ENCODE data around the gene FSTL3.
"Not testable (repeated sequence)": the region's sequence is repeated elsewhere in the genome, so short reads cannot be mapped to it uniquely, and the experiment has no call there.

FSTL3 gene

GRCh38 chr19:676339-677105 lies at the start of gene FSTL3:
FSTL3 (plus strand) TSS chr19:676392; CDS start chr19:676424, 32 bp downstream.
- Mint-ChIP-seq H3K4me3 (no peak within 1 kb of the TSS), H3K4me1 (ENCODE audit: low read depth) (peaks cover 11% of the 10 kb centered on the region), H3K27ac (no peak within 1 kb of the TSS), H3K9me3 (no peaks in the 10 kb centered on the region), H3K36me3 (ENCODE audit: low read depth) (no peaks in the 10 kb centered on the region), H3K27me3 (peaks cover 7% of the 10 kb centered on the region)

GRCh38 chr19:626566-626965 lies 49.6 kb upstream of the FSTL3 start:
- Mint-ChIP-seq H3K36me3 (ENCODE audit: low read depth) (peaks cover 31% of the 10 kb centered on the region), H3K4me1 (ENCODE audit: low read depth) (peaks cover 14% of the 10 kb centered on the region)
- not testable (repeated sequence) for H3K27ac Mint-ChIP-seq, H3K27me3 Mint-ChIP-seq, H3K9me3 Mint-ChIP-seq, H3K4me3 Mint-ChIP-seq

GRCh38 chr19:628168-628567 lies 48.0 kb upstream of the FSTL3 start:
- Mint-ChIP-seq H3K27me3 (no peaks in the 10 kb centered on the region), H3K4me3 (no peak overlapping the region), H3K36me3 (ENCODE audit: low read depth) (peaks cover 31% of the 10 kb centered on the region), H3K4me1 (ENCODE audit: low read depth) (peaks cover 25% of the 10 kb centered on the region), H3K9me3 (no peaks in the 10 kb centered on the region), H3K27ac (no peak overlapping the region)

GRCh38 chr19:629515-629914 lies 46.7 kb upstream of the FSTL3 start:
- H3K36me3 Mint-ChIP-seq (ENCODE audit: low read depth) = peaks cover 31% of the 10 kb centered on the region
- not testable (repeated sequence) for H3K9me3 Mint-ChIP-seq, H3K27me3 Mint-ChIP-seq, H3K27ac Mint-ChIP-seq, H3K4me3 Mint-ChIP-seq
- H3K4me1 Mint-ChIP-seq (ENCODE audit: low read depth) = peaks cover 35% of the 10 kb centered on the region

- Mint-ChIP-seq H3K4me3 (no peak overlapping the region), H3K36me3 (ENCODE audit: low read depth) (peaks cover 31% of the 10 kb centered on the region), H3K4me1 (ENCODE audit: low read depth) (peaks cover 35% of the 10 kb centered on the region), H3K27ac (no peak overlapping the region), H3K9me3 (no peaks in the 10 kb centered on the region), H3K27me3 (no peaks in the 10 kb centered on the region)
Observed at GRCh38 chr19:629961-630714, 46.1 kb upstream of the FSTL3 start.

GRCh38 chr19:632579-633067 lies 43.6 kb upstream of the FSTL3 start:
- H3K4me1 Mint-ChIP-seq (ENCODE audit: low read depth) = peaks cover 40% of the 10 kb centered on the region
- peak overlapping the region; percentile 98 for H3K4me3 Mint-ChIP-seq
- H3K36me3 Mint-ChIP-seq (ENCODE audit: low read depth) = peaks cover 23% of the 10 kb centered on the region
- H3K27me3 Mint-ChIP-seq = no peaks in the 10 kb centered on the region
- no peaks in the 10 kb centered on the region for H3K9me3 Mint-ChIP-seq
- H3K27ac Mint-ChIP-seq = peak overlapping the region; percentile 96

- peak within 1 kb of the TSS; percentile 96 for H3K27ac Mint-ChIP-seq
- H3K36me3 Mint-ChIP-seq (ENCODE audit: low read depth) = peaks cover 21% of the 10 kb centered on the region
- peaks cover 43% of the 10 kb centered on the region for H3K4me1 Mint-ChIP-seq (ENCODE audit: low read depth)
- H3K9me3 Mint-ChIP-seq = no peaks in the 10 kb centered on the region
- H3K4me3 Mint-ChIP-seq = peak within 1 kb of the TSS; percentile 98
- H3K27me3 Mint-ChIP-seq = no peaks in the 10 kb centered on the region
Observed at GRCh38 chr19:633068-633785, 43.0 kb upstream of the FSTL3 start, which contains the start of gene POLRMT. POLRMT (minus strand) TSS chr19:633537; CDS start chr19:633512, 25 bp downstream.

- peak overlapping the region; percentile 98 for H3K4me3 Mint-ChIP-seq
- H3K4me1 Mint-ChIP-seq (ENCODE audit: low read depth) = peaks cover 41% of the 10 kb centered on the region
- peak overlapping the region; percentile 84 for H3K27ac Mint-ChIP-seq
- H3K9me3 Mint-ChIP-seq = no peaks in the 10 kb centered on the region
- H3K27me3 Mint-ChIP-seq = no peaks in the 10 kb centered on the region
- H3K36me3 Mint-ChIP-seq (ENCODE audit: low read depth) = peaks cover 14% of the 10 kb centered on the region
Observed at GRCh38 chr19:633786-634639, 42.2 kb upstream of the FSTL3 start.

GRCh38 chr19:634975-635652 lies 41.1 kb upstream of the FSTL3 start:
- Mint-ChIP-seq H3K36me3 (ENCODE audit: low read depth) (peaks cover 8% of the 10 kb centered on the region), H3K4me1 (ENCODE audit: low read depth) (peaks cover 45% of the 10 kb centered on the region), H3K27ac (no peak overlapping the region), H3K9me3 (no peaks in the 10 kb centered on the region), H3K4me3 (no peak overlapping the region), H3K27me3 (no peaks in the 10 kb centered on the region)

- Mint-ChIP-seq H3K9me3 (no peaks in the 10 kb centered on the region), H3K27me3 (no peaks in the 10 kb centered on the region), H3K27ac (no peak overlapping the region), H3K36me3 (ENCODE audit: low read depth) (no peaks in the 10 kb centered on the region), H3K4me3 (peak overlapping the region; percentile 73), H3K4me1 (ENCODE audit: low read depth) (peaks cover 19% of the 10 kb centered on the region)
Observed at GRCh38 chr19:638906-639252, 37.3 kb upstream of the FSTL3 start.

GRCh38 chr19:639253-640160 lies 36.7 kb upstream of the FSTL3 start, which contains the start of gene FGF22:
FGF22 (plus strand) TSS chr19:639879; CDS start chr19:639926, 47 bp downstream.
- Mint-ChIP-seq H3K36me3 (ENCODE audit: low read depth) (no peaks in the 10 kb centered on the region), H3K27ac (peak within 1 kb of the TSS; percentile 62), H3K4me3 (peak within 1 kb of the TSS; percentile 73), H3K4me1 (ENCODE audit: low read depth) (peaks cover 14% of the 10 kb centered on the region), H3K9me3 (no peaks in the 10 kb centered on the region), H3K27me3 (no peaks in the 10 kb centered on the region)

- H3K27ac Mint-ChIP-seq = no peak overlapping the region
- H3K27me3 Mint-ChIP-seq = no peaks in the 10 kb centered on the region
- no peaks in the 10 kb centered on the region for H3K9me3 Mint-ChIP-seq
- no peaks in the 10 kb centered on the region for H3K36me3 Mint-ChIP-seq (ENCODE audit: low read depth)
- H3K4me3 Mint-ChIP-seq = no peak overlapping the region
- H3K4me1 Mint-ChIP-seq (ENCODE audit: low read depth) = peaks cover 14% of the 10 kb centered on the region
Observed at GRCh38 chr19:640161-640558, 36.0 kb upstream of the FSTL3 start.

- Mint-ChIP-seq H3K36me3 (ENCODE audit: low read depth) (peaks cover 3% of the 10 kb centered on the region), H3K4me1 (ENCODE audit: low read depth) (peaks cover 14% of the 10 kb centered on the region), H3K27me3 (no peaks in the 10 kb centered on the region), H3K4me3 (no peak overlapping the region), H3K9me3 (no peaks in the 10 kb centered on the region), H3K27ac (no peak overlapping the region)
Observed at GRCh38 chr19:640606-641189, 35.5 kb upstream of the FSTL3 start.

All from stimulated activated naive CD8-positive, alpha-beta T cell treated with anti-CD3 and anti-CD28 coated beads, Interleukin-15, Interleukin-2, amounts not matched to agents 100 ng/mL and 50 ng/mL, for 24 hours (primary cell).